ENCODE measurements around the gene PIK3CD. TPM values are rescaled to one million over a fixed set of nuclear protein-coding genes. Genes with fewer than 3 reads are reported as not detected.
"Not testable (repeated sequence)": the region's sequence is repeated elsewhere in the genome, so short reads cannot be mapped to it uniquely, and the experiment has no call there.

Gene PIK3CD
- total RNA-seq, 1 experiment from 2014 or later, result 9.0 TPM

DNA sequence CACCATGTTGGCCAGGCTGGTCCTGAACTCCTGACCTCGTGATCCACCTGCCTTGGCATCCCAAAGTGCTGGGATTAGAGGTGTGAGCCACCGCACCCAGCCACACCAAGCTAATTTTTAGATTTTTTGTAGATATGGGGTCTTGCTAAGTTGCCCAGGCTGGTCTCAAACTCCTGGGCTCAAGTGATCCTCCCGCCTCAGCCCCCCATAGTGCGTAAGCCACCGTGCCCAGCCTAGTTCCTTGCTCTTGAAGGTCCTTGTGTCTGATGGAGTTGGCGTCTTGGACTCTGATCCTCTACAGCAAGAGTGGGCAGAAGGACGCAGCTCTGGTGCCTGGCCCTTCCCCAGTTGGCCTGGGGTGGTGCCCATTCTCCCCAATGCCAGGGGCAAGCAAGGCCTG is 24.6 kb downstream of the PIK3CD start:
- peaks cover 14% of the 10 kb centered on the region for H3K4me1 ChIP-seq (replicated peaks)
- H3K9me3 ChIP-seq (replicated peaks); H3K27me3 ChIP-seq (replicated peaks); H3K27ac ChIP-seq; DNase-seq (ENCODE audit: low read depth in 1 of 2, low spot score in 2 of 2); H3K4me3 ChIP-seq; H3K36me3 ChIP-seq: not testable (repeated sequence)

DNA sequence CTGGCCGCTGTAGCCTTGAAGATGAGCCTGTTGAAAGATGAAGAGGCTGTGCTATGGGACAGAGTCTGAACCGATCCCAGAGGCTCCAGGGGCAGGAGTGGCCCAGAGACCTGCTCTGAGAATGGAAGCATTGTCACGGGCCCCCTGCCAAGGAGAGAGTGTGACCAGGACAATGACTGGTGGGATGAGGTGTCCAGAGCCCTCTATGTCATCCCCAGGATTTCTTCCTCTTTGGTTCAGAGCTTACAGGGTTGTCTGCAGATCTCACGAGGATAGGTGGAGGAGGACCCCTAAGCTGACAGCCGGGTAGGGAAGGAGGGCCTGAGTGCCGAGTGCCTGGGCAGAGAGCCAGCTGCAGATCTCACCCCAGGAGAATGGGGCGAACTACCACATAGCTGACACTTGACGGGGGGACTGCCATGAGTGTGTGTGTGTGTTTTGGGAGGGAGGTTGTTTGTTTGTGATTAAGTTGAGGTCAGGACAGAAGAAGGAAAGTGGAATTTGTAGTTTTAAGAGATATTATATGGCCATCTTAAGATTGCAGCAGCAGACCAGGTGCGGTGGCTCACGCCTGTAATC is 25.4 kb downstream of the PIK3CD start:
- peak in 1 of 2 experiments; percentile 10 for DNase-seq (ENCODE audit: low read depth in 1 of 2, low spot score in 2 of 2)
- Histone ChIP-seq H3K4me3 (no peak overlapping the region), H3K27me3 (replicated peaks) (no peaks in the 10 kb centered on the region), H3K4me1 (replicated peaks) (peaks cover 6% of the 10 kb centered on the region), H3K27ac (no peak overlapping the region), H3K9me3 (replicated peaks) (no peaks in the 10 kb centered on the region), H3K36me3 (no peaks in the 10 kb centered on the region)

GRCh38 chr1:9680091-9680490 is 28.6 kb downstream of the PIK3CD start:
- no peak overlapping the region for H3K4me3 ChIP-seq
- no peaks in the 10 kb centered on the region for H3K27me3 ChIP-seq (replicated peaks)
- no peak for DNase-seq (ENCODE audit: low read depth in 1 of 2, low spot score in 2 of 2)
- H3K36me3 ChIP-seq, result no peaks in the 10 kb centered on the region
- peaks cover 5% of the 10 kb centered on the region; the same call in 1 of the 2 replicates for H3K4me1 ChIP-seq (replicated peaks)
- H3K9me3 ChIP-seq (replicated peaks), result no peaks in the 10 kb centered on the region
- no peak overlapping the region for H3K27ac ChIP-seq

DNA sequence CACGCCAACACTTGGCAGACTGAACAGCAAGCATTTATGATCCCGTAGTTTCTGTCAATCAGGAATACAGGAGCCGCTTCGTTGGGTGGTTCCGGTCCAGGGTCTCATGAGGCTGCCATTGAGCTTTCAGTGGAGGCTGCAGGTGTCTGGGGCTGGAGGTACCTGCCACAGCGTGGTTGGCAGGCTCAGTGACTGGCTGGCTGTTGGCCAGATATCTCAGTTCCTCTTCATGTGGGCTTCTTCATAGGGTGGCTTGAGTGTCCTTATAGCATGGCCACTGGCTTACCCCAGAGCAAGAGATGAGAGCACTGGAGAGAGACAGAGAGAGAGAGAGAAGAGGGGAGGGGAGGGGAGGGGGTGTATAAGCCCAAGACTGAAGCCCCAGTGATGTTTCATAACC is 29.3 kb downstream of the PIK3CD start:
- peaks cover 5% of the 10 kb centered on the region; the same call in 1 of the 2 replicates for H3K4me1 ChIP-seq (replicated peaks)
- H3K9me3 ChIP-seq (replicated peaks), result no peaks in the 10 kb centered on the region
- H3K36me3 ChIP-seq, result no peaks in the 10 kb centered on the region
- no peak overlapping the region for H3K27ac ChIP-seq
- no peak overlapping the region for H3K4me3 ChIP-seq
- DNase-seq (ENCODE audit: low read depth in 1 of 2, low spot score in 2 of 2), result no peak
- no peaks in the 10 kb centered on the region for H3K27me3 ChIP-seq (replicated peaks)

GRCh38 chr1:9684801-9685200 is 33.3 kb downstream of the PIK3CD start:
- H3K4me1 ChIP-seq (replicated peaks), result peaks cover 24% of the 10 kb centered on the region
- no peak overlapping the region for H3K27ac ChIP-seq
- DNase-seq (ENCODE audit: low read depth in 1 of 2, low spot score in 2 of 2), result no peak
- H3K27me3 ChIP-seq (replicated peaks), result no peaks in the 10 kb centered on the region
- H3K36me3 ChIP-seq, result no peaks in the 10 kb centered on the region
- no peaks in the 10 kb centered on the region for H3K9me3 ChIP-seq (replicated peaks)
- no peak overlapping the region for H3K4me3 ChIP-seq

GRCh38 chr1:9687120-9687873 is 35.8 kb downstream of the PIK3CD start:
- no peaks in the 10 kb centered on the region for H3K27me3 ChIP-seq (replicated peaks)
- H3K36me3 ChIP-seq, result peaks cover 6% of the 10 kb centered on the region
- peak overlapping the region; percentile 51 for H3K4me3 ChIP-seq
- no peaks in the 10 kb centered on the region for H3K9me3 ChIP-seq (replicated peaks)
- DNase-seq (ENCODE audit: low read depth in 1 of 2, low spot score in 2 of 2), result peak; percentile 92 to 97
- peak overlapping the region; percentile 78 for H3K27ac ChIP-seq
- peaks cover 46% of the 10 kb centered on the region for H3K4me1 ChIP-seq (replicated peaks)

DNA sequence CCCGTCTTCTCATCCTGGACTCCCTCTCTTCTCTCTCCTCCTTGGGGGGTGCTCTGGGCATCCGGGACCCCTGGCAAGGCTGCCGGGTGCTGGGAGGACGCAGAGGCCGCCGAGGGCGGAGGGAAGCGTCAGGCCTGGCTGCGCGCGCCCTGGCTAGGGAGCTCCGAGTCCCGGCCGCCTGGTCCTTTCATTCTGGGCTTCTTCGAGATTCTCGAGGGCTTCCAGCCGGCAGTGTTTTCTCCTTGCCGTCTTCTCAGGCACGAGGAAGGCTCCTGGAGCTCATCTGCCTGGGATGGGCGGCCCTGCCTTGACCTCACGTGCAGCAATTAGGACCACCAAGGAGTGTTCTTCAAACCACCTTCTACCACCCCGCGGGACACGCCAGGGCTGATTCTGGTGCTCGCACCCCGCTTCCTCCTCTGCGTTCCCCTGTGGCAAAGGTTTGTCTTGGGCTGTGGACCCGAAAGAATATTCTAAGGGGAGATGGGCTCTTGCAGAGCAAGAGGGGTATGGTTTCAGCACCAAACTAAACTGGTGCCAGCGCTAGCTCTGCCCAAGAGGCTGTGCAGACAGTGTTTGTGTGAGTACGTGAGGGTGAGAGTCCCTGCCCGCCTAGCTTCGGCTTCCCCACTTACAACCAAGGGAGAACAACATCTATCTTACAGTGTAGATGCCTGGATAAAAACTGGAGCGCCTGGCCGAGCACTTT is 36.5 kb downstream of the PIK3CD start:
- Histone ChIP-seq H3K27ac (peak overlapping the region; percentile 78), H3K4me1 (replicated peaks) (peaks cover 46% of the 10 kb centered on the region), H3K36me3 (peaks cover 6% of the 10 kb centered on the region), H3K4me3 (peak overlapping the region; percentile 51), H3K27me3 (replicated peaks) (no peaks in the 10 kb centered on the region), H3K9me3 (replicated peaks) (no peaks in the 10 kb centered on the region)
- DNase-seq (ENCODE audit: low read depth in 1 of 2, low spot score in 2 of 2), result peak; percentile 49 to 57

DNA sequence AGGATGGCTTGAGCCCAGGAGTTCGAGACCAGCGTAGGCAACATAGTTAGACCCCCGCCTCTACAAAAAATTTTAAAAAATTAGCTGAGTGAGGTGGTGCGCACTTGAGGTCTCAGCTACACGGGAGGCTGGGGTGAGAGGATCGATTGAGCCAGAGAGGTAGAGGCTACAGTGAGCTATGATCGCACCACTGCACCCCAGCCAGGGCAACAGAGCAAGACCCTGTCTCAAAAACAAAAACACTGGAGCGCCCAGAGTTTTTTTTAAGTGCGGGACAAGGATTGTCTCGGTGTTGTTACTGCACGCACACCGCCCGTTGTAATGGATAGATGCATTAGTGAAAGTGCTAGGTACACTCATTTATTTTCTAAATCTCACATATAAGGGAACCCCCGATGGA is 37.1 kb downstream of the PIK3CD start:
- H3K27ac ChIP-seq, result no peak overlapping the region

DNA sequence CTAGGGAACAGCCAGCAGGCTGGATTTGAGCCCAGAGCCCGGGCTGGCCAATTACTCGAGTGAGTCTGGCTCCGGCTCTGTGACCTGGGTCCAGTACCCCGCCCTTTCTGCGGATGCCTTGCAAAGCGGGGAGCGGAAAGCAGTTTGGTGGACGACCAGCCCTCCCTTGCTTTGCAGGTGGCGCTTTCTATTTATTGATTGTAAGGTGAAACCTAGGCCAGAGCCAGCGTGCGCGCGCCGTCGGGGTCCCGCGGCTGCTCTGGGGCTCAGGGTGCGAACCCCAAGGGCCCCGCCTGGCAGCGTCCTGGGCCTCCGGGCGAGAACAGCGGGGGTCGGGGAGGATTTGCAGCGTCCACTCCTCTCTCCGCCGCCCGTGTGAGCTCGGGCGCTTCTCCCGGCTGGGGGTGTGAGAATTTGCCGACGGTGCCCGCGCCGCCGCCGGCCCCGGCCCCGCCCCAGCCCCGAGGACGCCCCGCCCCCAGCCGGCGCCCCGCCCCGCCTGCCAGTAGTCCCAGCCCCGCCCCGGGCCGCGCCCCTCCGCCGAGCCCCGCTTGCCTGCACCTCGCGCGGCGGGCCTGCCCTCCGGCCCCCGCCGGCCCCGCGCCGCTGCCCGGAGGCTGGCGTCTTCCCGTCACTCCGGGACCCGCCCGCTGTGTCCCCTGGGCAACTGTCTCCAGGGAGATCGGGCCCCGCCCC is 37.6 kb downstream of the PIK3CD start:
- peak; percentile 74 to 89 for DNase-seq (ENCODE audit: low read depth in 1 of 2, low spot score in 2 of 2)
- no peaks in the 10 kb centered on the region for H3K9me3 ChIP-seq (replicated peaks)
- H3K27me3 ChIP-seq (replicated peaks), result no peaks in the 10 kb centered on the region
- H3K27ac ChIP-seq, result no peak overlapping the region
- peaks cover 46% of the 10 kb centered on the region for H3K4me1 ChIP-seq (replicated peaks)
- H3K4me3 ChIP-seq, result peak overlapping the region; percentile 51
- H3K36me3 ChIP-seq, result peaks cover 6% of the 10 kb centered on the region

More for the DNA sequence above, 37.1 kb downstream of the PIK3CD start:
- Histone ChIP-seq H3K4me3 (peak overlapping the region; percentile 51), H3K4me1 (replicated peaks) (peaks cover 46% of the 10 kb centered on the region), H3K36me3 (peaks cover 6% of the 10 kb centered on the region), H3K27me3 (replicated peaks) (no peaks in the 10 kb centered on the region), H3K9me3 (replicated peaks) (no peaks in the 10 kb centered on the region)
- DNase-seq (ENCODE audit: low read depth in 1 of 2, low spot score in 2 of 2), result no peak

GRCh38 chr1:9689971-9690381 is 38.4 kb downstream of the PIK3CD start:
- Histone ChIP-seq H3K27ac (peak overlapping the region; percentile 59), H3K4me1 (replicated peaks) (peaks cover 46% of the 10 kb centered on the region), H3K36me3 (peaks cover 6% of the 10 kb centered on the region), H3K4me3 (peak overlapping the region; percentile 51), H3K27me3 (replicated peaks) (no peaks in the 10 kb centered on the region), H3K9me3 (replicated peaks) (no peaks in the 10 kb centered on the region)
- peak; percentile 64 to 67 for DNase-seq (ENCODE audit: low read depth in 1 of 2, low spot score in 2 of 2)

GRCh38 chr1:9690440-9691107 is 39.0 kb downstream of the PIK3CD start:
- no peaks in the 10 kb centered on the region for H3K9me3 ChIP-seq (replicated peaks)
- H3K27ac ChIP-seq, result peak overlapping the region; percentile 59
- peaks cover 46% of the 10 kb centered on the region for H3K4me1 ChIP-seq (replicated peaks)
- no peaks in the 10 kb centered on the region for H3K27me3 ChIP-seq (replicated peaks)
- peaks cover 6% of the 10 kb centered on the region for H3K36me3 ChIP-seq
- no peak for DNase-seq (ENCODE audit: low read depth in 1 of 2, low spot score in 2 of 2)
- H3K4me3 ChIP-seq, result peak overlapping the region; percentile 51

DNA sequence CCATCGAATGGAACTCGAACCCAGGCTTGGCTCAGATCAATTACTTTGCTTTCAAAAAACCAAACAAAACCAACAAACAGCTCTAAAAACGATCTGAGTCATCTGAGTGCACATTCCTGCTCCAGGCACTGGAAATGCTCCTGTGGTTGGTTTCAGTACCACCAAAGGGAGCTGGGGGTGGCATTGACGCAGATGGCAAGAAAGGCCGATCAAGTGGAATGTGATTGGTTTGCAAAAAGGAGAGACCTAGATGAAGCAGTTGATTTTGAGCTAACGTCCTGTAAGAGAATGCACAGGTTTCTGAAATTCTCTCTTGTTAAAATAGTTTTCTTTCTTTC is 39.5 kb downstream of the PIK3CD start:
- peak overlapping the region; percentile 59 for H3K27ac ChIP-seq
- no peaks in the 10 kb centered on the region for H3K9me3 ChIP-seq (replicated peaks)
- H3K27me3 ChIP-seq (replicated peaks), result no peaks in the 10 kb centered on the region
- 0 out of 2 replicates have a peak overlapping the region, but pooled peaks have one; percentile 51 for H3K4me3 ChIP-seq
- H3K4me1 ChIP-seq (replicated peaks), result peaks cover 46% of the 10 kb centered on the region
- peak; percentile 77 to 82 for DNase-seq (ENCODE audit: low read depth in 1 of 2, low spot score in 2 of 2)
- peaks cover 6% of the 10 kb centered on the region for H3K36me3 ChIP-seq

DNA sequence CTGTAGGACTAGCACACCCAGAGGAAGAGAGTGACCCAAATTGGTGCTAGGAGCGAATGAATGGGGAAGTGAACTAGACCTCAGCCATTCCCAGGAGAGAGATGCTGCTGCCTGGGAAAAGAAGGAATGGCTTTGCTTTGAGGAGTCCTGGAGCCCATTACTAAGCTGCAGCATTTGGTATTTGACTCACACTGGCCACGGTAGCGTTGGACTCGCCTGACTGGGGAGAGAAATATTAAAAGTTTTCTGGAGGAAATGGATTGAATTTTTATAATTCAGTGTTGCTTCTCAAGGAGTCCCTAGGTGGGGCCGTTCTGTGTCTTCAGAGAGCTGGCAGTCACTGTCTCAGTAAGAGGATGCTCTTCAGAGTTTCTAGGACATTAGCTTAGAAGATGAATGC is 40.2 kb downstream of the PIK3CD start:
- peaks cover 44% of the 10 kb centered on the region for H3K4me1 ChIP-seq (replicated peaks)
- H3K27ac ChIP-seq, result peak overlapping the region; percentile 59
- peaks cover 6% of the 10 kb centered on the region for H3K36me3 ChIP-seq
- H3K9me3 ChIP-seq (replicated peaks), result no peaks in the 10 kb centered on the region
- no peak for DNase-seq (ENCODE audit: low read depth in 1 of 2, low spot score in 2 of 2)
- H3K27me3 ChIP-seq (replicated peaks), result no peaks in the 10 kb centered on the region
- no peak overlapping the region for H3K4me3 ChIP-seq
